Gastroesophageal sphincter (tissue), 4 donors: ENCODE results near the gene POSTN. TPM values are rescaled to one million over a fixed set of nuclear protein-coding genes. Genes with fewer than 3 reads are reported as not detected.
"Not testable (repeated sequence)": the region's sequence is repeated elsewhere in the genome, so short reads cannot be mapped to it uniquely, and the experiment has no call there.

Experiments used
- ATAC-seq: fragments of 150-250 bp; one replicate; pipeline ENCODE4 v1.9.1; 2016; ENCODE audit warnings: mild to moderate bottlenecking, moderate library complexity
- H3K27ac ChIP-seq, 4 donors: fragments of 200-600 bp; sonication (generic) in 3 of 4; 1 replicate in 3 of 4; 2 replicates in 1 of 4; pipeline ENCODE4 v1.5.1; 2016 to 2019
- H3K27me3 ChIP-seq: fragments of 200-600 bp; sonication (generic); one replicate; pipeline ENCODE4 v1.5.1; 2019
- H3K36me3 ChIP-seq, 2 donors: fragments of 200-600 bp; sonication (generic); one replicate each; pipeline ENCODE4 v1.5.1; 2019; ENCODE audit warnings: control low read depth in 1 of 2
- H3K4me1 ChIP-seq, 3 donors: fragments of 200-600 bp; sonication (generic); 1 replicate in 2 of 3; 2 replicates in 1 of 3; pipeline ENCODE4 v1.5.1; 2016 to 2019; ENCODE audit warnings: control low read depth in 2 of 3
- H3K4me3 ChIP-seq, 2 donors: fragments of 200-600 bp; sonication (generic); one replicate each; pipeline ENCODE4 v1.5.1; 2019; ENCODE audit warnings: mild to moderate bottlenecking in 1 of 2, moderate library complexity in 1 of 2
- H3K9me3 ChIP-seq, 3 donors: fragments of 200-600 bp; sonication (generic); one replicate each; pipeline ENCODE4 v1.5.1; 2017 to 2019; ENCODE audit warnings: control low read depth in 2 of 3
- EP300 ChIP-seq: sonication (generic); formaldehyde crosslinking; IDR thresholded peaks from one replicate; pipeline ENCODE4 v1.6.1; 2017; ENCODE audit warnings: antibody characterized with exemption, mild to moderate bottlenecking
- POLR2A ChIP-seq, 2 donors: fragments of 450-650 bp; IDR thresholded peaks; one replicate each; pipeline ENCODE4 v1.6.1; 2017; ENCODE audit warnings: antibody characterized with exemption in 2 of 2, mild to moderate bottlenecking in 2 of 2, moderate library complexity in 1 of 2
- POLR2AphosphoS5 ChIP-seq: sonication (generic); formaldehyde crosslinking; IDR thresholded peaks from one replicate; pipeline ENCODE4 v1.6.1; 2017; ENCODE audit warnings: antibody characterized with exemption
- WGBS, 2 donors: methylation state at CpG; one replicate each; pipeline ENCODE4 v1.1.5; 2018; ENCODE audit warnings: low coverage in 1 of 2; 5-methylcytosine and 5-hydroxymethylcytosine counted together
- total RNA-seq, 4 donors: library from RNA; depleted of rRNA; stranded (reverse); fragments of >200 nt; gene quantifications; one replicate each; pipeline ENCODE4 v1.1.0, GENCODE V29; 2016
- TF ChIP-seq, protein P1 (sequence below), 4 experiments: fragments of 200-600 bp in 2 of 4; fragments of 450-650 bp in 2 of 4; sonication (generic) in 1 of 4; IDR thresholded peaks; one replicate each; pipeline ENCODE4 v1.5.1; 2017 to 2019; ENCODE audit warnings: antibody characterized with exemption in 4 of 4, mild to moderate bottlenecking in 2 of 4, moderate library complexity in 2 of 4

POSTN gene
- total RNA-seq, 4 donors from 2014 or later, result 19.0 to 119 (median 55.2) TPM

DNA sequence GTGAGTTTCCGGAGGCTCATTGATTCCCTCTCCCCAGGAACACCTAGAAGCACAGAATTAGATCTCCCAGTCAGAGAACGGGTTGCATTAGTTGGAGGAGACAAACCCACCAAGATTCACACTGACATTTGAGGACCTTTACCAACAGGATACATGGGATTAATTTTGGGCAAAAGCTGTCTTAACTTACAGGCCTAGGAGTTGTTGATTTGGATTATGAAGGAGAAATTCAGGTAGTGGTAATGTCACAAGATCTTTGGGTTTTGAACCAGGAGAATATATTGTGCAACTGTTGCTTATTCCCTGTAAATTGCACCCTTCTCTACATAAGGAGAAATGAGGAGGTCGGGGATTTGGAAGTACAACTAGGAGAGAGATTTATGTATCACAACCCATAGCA is 38.0 kb downstream of the POSTN start:
- no peak for ATAC-seq
- Histone ChIP-seq H3K4me1 (no peaks in the 10 kb centered on the region), H3K27me3 (no peaks in the 10 kb centered on the region), H3K9me3 (peaks cover 0 to 19% (median 0%) of the 10 kb centered on the region in 3 donors), H3K4me3 (no peak overlapping the region), H3K27ac (no peak overlapping the region), H3K36me3 (no peaks in the 10 kb centered on the region)
- TF ChIP-seq, protein P1, sequence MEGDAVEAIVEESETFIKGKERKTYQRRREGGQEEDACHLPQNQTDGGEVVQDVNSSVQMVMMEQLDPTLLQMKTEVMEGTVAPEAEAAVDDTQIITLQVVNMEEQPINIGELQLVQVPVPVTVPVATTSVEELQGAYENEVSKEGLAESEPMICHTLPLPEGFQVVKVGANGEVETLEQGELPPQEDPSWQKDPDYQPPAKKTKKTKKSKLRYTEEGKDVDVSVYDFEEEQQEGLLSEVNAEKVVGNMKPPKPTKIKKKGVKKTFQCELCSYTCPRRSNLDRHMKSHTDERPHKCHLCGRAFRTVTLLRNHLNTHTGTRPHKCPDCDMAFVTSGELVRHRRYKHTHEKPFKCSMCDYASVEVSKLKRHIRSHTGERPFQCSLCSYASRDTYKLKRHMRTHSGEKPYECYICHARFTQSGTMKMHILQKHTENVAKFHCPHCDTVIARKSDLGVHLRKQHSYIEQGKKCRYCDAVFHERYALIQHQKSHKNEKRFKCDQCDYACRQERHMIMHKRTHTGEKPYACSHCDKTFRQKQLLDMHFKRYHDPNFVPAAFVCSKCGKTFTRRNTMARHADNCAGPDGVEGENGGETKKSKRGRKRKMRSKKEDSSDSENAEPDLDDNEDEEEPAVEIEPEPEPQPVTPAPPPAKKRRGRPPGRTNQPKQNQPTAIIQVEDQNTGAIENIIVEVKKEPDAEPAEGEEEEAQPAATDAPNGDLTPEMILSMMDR (IDR thresholded peaks at IDR 0.05), result no peak
- no peak for TF ChIP-seq EP300
- no peak for TF ChIP-seq POLR2A (IDR thresholded peaks at IDR 0.05)
- no peak for TF ChIP-seq POLR2AphosphoS5
- WGBS, 2 donors, result 60 to 92% methylated on average over 1 of the region's 3 CpGs

DNA sequence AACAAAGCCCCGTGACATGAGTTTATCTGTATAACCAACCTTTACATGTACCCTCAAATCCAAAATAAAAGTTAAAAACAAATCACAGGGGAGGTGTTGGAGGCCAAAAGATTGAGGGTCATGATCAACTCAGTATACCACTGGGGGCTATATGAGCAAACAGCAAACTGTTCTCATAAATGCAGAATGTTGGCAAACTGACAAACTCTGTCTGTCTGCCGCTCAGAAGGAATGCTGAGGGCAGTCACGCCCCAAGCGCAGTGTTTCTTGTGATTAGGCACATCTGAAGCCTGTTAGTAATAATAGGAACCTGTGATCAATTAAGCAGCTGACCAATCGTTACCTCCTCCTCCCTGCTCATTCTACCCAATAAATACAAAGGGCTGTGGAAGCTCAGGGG is 39.8 kb downstream of the POSTN start:
- H3K4me3 ChIP-seq, ATAC-seq, H3K27me3 ChIP-seq, H3K4me1 ChIP-seq, H3K27ac ChIP-seq, H3K36me3 ChIP-seq: not testable (repeated sequence)
- H3K9me3 ChIP-seq, result peaks cover 0 to 19% (median 0%) of the 10 kb centered on the region in 3 donors
- whole genome bisulfite sequencing, 2 donors, result 92 to 95% methylated on average over 4 of the region's 5 CpGs

DNA sequence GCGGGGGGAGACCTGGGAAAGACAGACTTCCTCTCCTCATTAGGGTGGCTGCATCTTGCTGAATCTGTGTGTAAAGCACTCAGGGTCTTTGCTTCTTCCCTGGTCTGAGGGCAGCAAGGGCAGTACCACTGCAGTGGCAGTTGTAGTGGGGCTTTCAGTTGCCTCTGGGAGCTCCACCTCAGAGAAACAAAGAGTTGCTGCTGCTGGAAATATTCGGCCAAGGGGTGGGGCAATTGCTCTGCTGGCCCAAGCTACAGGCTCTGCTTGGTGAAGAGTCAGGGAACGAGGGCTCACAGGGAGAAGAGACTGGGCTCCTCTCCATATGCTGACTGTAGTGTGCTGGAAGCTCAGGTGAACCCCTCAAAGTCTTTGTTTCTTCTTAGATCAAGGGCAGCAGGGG is 52.5 kb downstream of the POSTN start:
- TF ChIP-seq, protein P1 (IDR thresholded peaks at IDR 0.05), result no peak
- TF ChIP-seq POLR2AphosphoS5, result no peak
- TF ChIP-seq EP300, result no peak
- no peak for TF ChIP-seq POLR2A (IDR thresholded peaks at IDR 0.05)
- Histone ChIP-seq H3K4me3 (no peak overlapping the region), H3K4me1 (no peaks in the 10 kb centered on the region), H3K27me3 (no peaks in the 10 kb centered on the region), H3K36me3 (no peaks in the 10 kb centered on the region), H3K27ac (no peak overlapping the region), H3K9me3 (no peaks in the 10 kb centered on the region)
- 50 to 100% methylated on average over 1 of the region's 3 CpGs for WGBS, 2 donors
- no peak for ATAC-seq

DNA sequence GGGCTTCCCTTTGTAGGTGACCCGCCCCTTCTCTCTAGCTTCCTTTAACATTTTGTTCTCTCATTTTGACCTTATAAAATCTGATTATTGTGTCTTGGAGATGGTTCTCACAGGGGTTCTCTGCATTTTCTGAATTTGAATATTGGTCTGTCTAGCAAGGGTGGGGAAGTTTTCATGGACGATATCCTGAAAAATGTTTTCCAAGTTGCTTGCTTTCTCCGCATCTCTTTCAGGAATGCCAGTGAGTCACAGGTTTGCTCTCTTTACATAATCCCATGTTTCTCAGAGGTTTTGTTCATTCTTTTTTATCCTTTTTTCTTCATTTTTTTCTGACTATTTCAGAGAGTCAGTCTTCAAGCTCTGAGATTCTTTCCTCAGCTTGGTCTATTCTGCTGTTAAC is 53.6 kb downstream of the POSTN start:
- H3K9me3 ChIP-seq, result no peaks in the 10 kb centered on the region
- no peak overlapping the region for H3K4me3 ChIP-seq
- TF ChIP-seq, protein P1 (IDR thresholded peaks at IDR 0.05), result no peak
- TF ChIP-seq POLR2AphosphoS5, result no peak
- TF ChIP-seq POLR2A (IDR thresholded peaks at IDR 0.05), result no peak
- no peak for TF ChIP-seq EP300
- H3K4me1 ChIP-seq, result no peaks in the 10 kb centered on the region
- no peaks in the 10 kb centered on the region for H3K27me3 ChIP-seq
- H3K27ac ChIP-seq, result no peak overlapping the region
- WGBS, 2 donors, result 84 to 96% methylated on average over 3 of the region's 3 CpGs
- ATAC-seq, result no peak
- H3K36me3 ChIP-seq, result no peaks in the 10 kb centered on the region

DNA sequence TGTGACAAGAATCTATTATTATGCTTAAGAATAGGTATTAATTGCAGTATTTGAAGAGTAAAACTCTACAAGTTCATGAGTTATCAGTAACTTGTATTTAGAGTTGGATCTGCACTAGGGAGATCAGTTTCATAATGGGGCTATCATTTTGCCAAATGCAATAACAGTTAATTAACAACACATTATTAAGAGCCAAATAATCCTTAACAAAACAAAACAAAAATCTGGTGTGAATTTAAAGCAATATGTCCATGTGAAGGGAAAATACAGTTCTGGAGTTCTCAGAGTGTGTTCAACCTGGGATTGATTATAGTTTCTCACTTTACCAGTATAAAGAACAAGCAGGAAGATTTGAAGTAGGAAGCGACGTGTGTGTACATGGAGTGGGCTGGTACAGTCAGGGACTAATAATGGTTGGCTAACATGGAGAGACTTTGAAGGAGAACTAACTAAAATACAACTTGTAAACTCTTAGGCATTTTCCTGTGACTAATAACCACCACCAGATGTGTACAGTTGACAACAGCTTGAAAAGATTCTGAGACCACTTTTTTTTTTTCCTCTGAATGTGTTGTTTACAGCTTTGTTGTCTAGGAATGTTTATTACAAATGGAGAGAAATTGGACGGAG is 58.5 kb downstream of the POSTN start:
- Histone ChIP-seq H3K9me3 (no peaks in the 10 kb centered on the region), H3K36me3 (no peaks in the 10 kb centered on the region), H3K27ac (no peak overlapping the region), H3K4me1 (no peaks in the 10 kb centered on the region), H3K4me3 (no peak overlapping the region), H3K27me3 (no peaks in the 10 kb centered on the region)
- ATAC-seq, result no peak
- no peak for TF ChIP-seq EP300
- no peak for TF ChIP-seq POLR2A (IDR thresholded peaks at IDR 0.05)
- no peak for TF ChIP-seq POLR2AphosphoS5
- TF ChIP-seq, protein P1 (IDR thresholded peaks at IDR 0.05), result no peak
- 76 to 98% methylated on average over 3 of the region's 3 CpGs for WGBS, 2 donors
